Activated T-helper 17 cell treated with anti-CD3 and anti-CD28 coated beads, Interleukin-2, amount 50 U/mL, for 72 hours (primary cell): ENCODE data around the gene NKIRAS1. TPM values are rescaled to one million over a fixed set of nuclear protein-coding genes. Genes with fewer than 3 reads are reported as not detected.

Experiments
- ATAC-seq: fragments of 150-1000 bp; cut with Tn5 transposase; replicated peaks from 2 replicates; pipeline ENCODE4 v1.10.0; 2021; ENCODE audit warnings: mild to moderate bottlenecking, moderate library complexity
- H3K27ac Mint-ChIP-seq: one replicate; pipeline ENCODE4 v1.8.0; 2022; ENCODE audit warnings: mixed read lengths
- H3K27me3 Mint-ChIP-seq: one replicate; pipeline ENCODE4 v1.8.0; 2022; ENCODE audit warnings: mixed read lengths
- H3K36me3 Mint-ChIP-seq: one replicate; pipeline ENCODE4 v1.8.0; 2022; ENCODE audit warnings: low read depth, mild to moderate bottlenecking, mixed read lengths
- H3K4me1 Mint-ChIP-seq: one replicate; pipeline ENCODE4 v1.8.0; 2022; ENCODE audit warnings: mixed read lengths
- H3K4me3 Mint-ChIP-seq: one replicate; pipeline ENCODE4 v1.8.0; 2022; ENCODE audit warnings: mild to moderate bottlenecking, mixed read lengths
- H3K9me3 Mint-ChIP-seq: one replicate; pipeline ENCODE4 v1.8.0; 2022; ENCODE audit warnings: mixed read lengths
- total RNA-seq, 2 donors: library from RNA; stranded (reverse); gene quantifications; one replicate each; pipeline ENCODE4 v1.2.3, GENCODE V29; 2022

NKIRAS1 gene
- total RNA-seq, 2 donors from 2014 or later: 5.1 to 6.2 TPM

GRCh38 chr3:23945913-23946687 lies 29.3 kb upstream of the NKIRAS1 start:
- peak overlapping the region; percentile 94 for H3K27ac Mint-ChIP-seq
- no peaks in the 10 kb centered on the region for H3K27me3 Mint-ChIP-seq
- peak; percentile 78 for ATAC-seq
- peak overlapping the region; percentile 61 for H3K4me3 Mint-ChIP-seq
- peaks cover 21% of the 10 kb centered on the region for H3K36me3 Mint-ChIP-seq
- H3K4me1 Mint-ChIP-seq: peaks cover 31% of the 10 kb centered on the region
- no peaks in the 10 kb centered on the region for H3K9me3 Mint-ChIP-seq

DNA sequence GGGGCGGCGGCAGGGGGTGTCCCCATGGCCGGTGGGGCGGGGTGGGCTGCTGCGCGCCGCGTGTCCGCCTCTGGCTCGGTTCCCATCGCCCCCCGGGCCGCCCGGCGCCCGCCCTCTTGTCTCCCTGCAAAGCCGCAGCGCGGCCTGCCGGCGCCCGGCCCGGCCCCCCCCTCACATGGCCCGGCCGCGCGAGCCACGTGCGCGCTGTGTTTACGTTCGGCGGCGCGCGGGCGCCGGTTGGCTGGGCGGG lies 28.8 kb upstream of the NKIRAS1 start:
- peaks cover 21% of the 10 kb centered on the region for H3K36me3 Mint-ChIP-seq
- H3K9me3 Mint-ChIP-seq: no peaks in the 10 kb centered on the region
- no peak for ATAC-seq
- no peak overlapping the region for H3K4me3 Mint-ChIP-seq
- no peaks in the 10 kb centered on the region for H3K27me3 Mint-ChIP-seq
- H3K4me1 Mint-ChIP-seq: peaks cover 31% of the 10 kb centered on the region
- no peak overlapping the region for H3K27ac Mint-ChIP-seq

GRCh38 chr3:23944861-23945662 lies 28.3 kb upstream of the NKIRAS1 start, which contains the start of gene NR1D2:
Gene NR1D2, plus strand, starts transcription at chr3:23945286. Its CDS starts 293 bp downstream, at chr3:23945579.
- H3K36me3 Mint-ChIP-seq: peaks cover 21% of the 10 kb centered on the region
- H3K27ac Mint-ChIP-seq: peak within 1 kb of the TSS; percentile 94
- ATAC-seq: peak; percentile 66

DNA sequence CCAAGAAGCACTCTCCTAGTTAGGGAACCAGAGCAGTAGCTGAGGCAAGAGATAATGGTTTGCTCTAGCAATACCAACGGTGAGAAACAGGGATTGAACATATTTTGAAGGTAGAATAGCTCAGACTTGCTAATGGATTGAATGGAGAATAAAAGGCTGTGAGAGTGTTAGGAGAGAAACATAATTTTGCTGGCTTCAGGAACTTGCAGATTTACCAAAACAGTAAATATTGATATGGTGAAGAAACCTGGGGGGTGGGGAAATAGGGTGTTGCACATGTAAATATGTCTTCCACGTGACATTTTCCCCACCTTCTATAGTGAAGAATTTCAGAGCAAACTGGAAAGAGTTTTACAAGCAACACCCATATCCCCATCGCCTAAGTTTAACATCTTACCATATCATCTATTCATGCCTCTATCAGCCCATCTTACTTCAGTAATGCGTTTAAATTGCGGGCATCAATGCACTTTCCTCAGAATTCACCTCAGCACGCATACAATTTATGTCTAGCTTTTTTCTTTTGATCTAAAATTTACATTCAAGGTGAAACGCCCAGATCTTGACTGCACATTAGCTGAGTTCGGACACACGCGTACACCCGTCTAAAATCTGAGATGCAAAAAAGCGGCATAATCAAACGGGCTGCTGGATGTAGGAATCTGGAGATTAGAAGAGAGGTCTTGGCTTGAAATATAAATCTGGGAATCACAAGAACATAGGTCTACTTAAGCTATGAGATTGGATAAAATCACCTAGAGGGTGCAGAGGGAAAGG lies 27.4 kb upstream of the NKIRAS1 start:
- no peaks in the 10 kb centered on the region for H3K27me3 Mint-ChIP-seq
- H3K4me3 Mint-ChIP-seq: peak overlapping the region; percentile 83
- H3K36me3 Mint-ChIP-seq: peaks cover 21% of the 10 kb centered on the region
- H3K4me1 Mint-ChIP-seq: peaks cover 21% of the 10 kb centered on the region
- peak overlapping the region; percentile 86 for H3K27ac Mint-ChIP-seq
- no peak for ATAC-seq
- no peaks in the 10 kb centered on the region for H3K9me3 Mint-ChIP-seq

More at GRCh38 chr3:23944861-23945662, 28.3 kb upstream of the NKIRAS1 start, which contains the start of gene NR1D2:
- peaks cover 30% of the 10 kb centered on the region for H3K4me1 Mint-ChIP-seq
- no peaks in the 10 kb centered on the region for H3K27me3 Mint-ChIP-seq
- no peaks in the 10 kb centered on the region for H3K9me3 Mint-ChIP-seq
- peak within 1 kb of the TSS; percentile 83 for H3K4me3 Mint-ChIP-seq

GRCh38 chr3:23942546-23942945 lies 25.8 kb upstream of the NKIRAS1 start:
- no peak for ATAC-seq
- no peak overlapping the region for H3K27ac Mint-ChIP-seq
- peaks cover 19% of the 10 kb centered on the region for H3K36me3 Mint-ChIP-seq
- no peaks in the 10 kb centered on the region for H3K9me3 Mint-ChIP-seq
- H3K4me1 Mint-ChIP-seq: peaks cover 11% of the 10 kb centered on the region
- no peaks in the 10 kb centered on the region for H3K27me3 Mint-ChIP-seq
- no peak overlapping the region for H3K4me3 Mint-ChIP-seq

GRCh38 chr3:23941440-23941839 lies 24.6 kb upstream of the NKIRAS1 start:
- Mint-ChIP-seq H3K4me3 (no peak overlapping the region), H3K27ac (no peak overlapping the region), H3K36me3 (peaks cover 11% of the 10 kb centered on the region), H3K27me3 (no peaks in the 10 kb centered on the region), H3K4me1 (peaks cover 5% of the 10 kb centered on the region), H3K9me3 (no peaks in the 10 kb centered on the region)
- ATAC-seq: no peak

DNA sequence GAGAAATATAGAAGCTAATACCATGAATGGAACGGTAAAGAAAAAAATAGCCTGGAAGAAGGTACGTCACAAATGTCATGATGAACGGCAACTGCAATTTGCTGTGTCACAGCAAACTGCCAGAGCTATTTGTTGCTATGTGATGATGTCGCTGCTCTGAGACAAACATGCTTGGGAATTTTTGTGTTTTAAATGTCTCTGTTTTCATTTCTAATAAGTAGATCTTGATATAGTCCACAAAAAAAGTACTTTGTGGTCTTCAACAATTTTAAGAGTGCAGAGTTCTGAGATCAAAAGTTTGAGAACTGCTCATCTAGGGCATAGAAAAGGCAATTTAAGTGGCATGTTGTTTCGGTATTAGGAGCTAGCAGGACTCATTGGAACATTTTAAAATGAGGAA lies 24.0 kb upstream of the NKIRAS1 start:
- Mint-ChIP-seq H3K27ac (no peak overlapping the region), H3K9me3 (no peaks in the 10 kb centered on the region), H3K27me3 (no peaks in the 10 kb centered on the region), H3K36me3 (peaks cover 8% of the 10 kb centered on the region), H3K4me1 (peaks cover 5% of the 10 kb centered on the region), H3K4me3 (no peak overlapping the region)
- ATAC-seq: no peak

DNA sequence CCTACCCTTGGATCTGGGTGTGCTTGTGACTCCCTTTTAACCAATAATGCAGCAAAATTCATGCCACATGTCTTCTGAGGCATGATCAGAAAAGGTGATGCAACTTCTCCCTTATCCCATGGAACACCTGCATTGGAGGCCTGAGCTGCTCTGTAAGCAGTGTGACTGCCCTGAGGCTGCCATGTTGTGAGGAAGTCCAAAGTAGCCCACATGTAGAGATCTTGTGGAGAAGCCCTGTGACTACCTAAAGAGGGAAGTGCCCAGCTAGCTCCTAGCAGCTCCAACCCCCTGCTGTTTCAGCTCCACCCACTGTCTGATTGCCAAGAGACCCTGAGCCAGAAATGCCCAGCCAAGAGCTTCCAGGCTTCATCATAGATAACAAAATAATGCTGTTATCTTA lies 21.9 kb upstream of the NKIRAS1 start:
- no peak for ATAC-seq
- Mint-ChIP-seq H3K27me3 (no peaks in the 10 kb centered on the region), H3K9me3 (no peaks in the 10 kb centered on the region), H3K4me3 (no peak overlapping the region), H3K36me3 (no peaks in the 10 kb centered on the region), H3K27ac (no peak overlapping the region), H3K4me1 (no peaks in the 10 kb centered on the region)

DNA sequence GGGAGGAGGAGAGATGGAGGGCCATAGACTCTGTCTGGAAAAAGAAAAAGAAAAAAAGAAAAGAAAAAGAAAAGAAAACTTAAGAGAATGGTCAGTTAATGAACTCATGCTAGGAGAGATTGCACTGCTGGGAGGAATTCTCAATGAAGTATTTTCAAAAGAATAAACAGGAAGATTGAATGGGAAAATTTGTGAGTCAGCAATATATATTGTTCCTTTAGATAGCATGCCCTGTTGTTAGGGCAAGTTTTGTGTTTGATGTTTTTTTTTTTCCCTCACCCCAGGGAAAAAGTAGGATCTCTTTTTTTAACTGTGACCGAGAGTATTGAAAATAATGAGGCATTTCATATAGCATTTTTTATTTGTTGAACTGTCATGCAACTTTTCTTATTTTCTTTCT lies 20.5 kb upstream of the NKIRAS1 start:
- Mint-ChIP-seq H3K4me1 (no peaks in the 10 kb centered on the region), H3K4me3 (no peak overlapping the region), H3K9me3 (no peaks in the 10 kb centered on the region), H3K36me3 (no peaks in the 10 kb centered on the region), H3K27me3 (no peaks in the 10 kb centered on the region), H3K27ac (no peak overlapping the region)
- ATAC-seq: no peak

DNA sequence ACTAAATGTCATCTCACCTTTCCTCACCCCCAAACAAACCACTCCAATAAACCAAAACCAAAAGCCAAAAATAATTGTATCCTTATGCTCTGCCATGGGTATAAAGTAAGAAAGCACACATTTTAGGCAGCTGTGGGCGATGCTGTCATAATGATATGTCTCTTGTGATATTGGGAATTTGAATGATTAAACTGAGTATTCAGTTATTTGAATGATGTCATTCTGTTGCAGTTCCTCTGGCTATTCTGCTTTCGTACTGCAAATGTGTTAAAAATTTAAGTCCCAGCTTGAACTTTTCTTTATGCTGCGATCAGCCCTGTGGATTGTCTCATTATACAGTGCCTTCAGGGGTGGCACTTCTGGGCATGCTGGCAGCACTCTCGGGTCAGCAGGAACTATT lies 17.5 kb upstream of the NKIRAS1 start:
- Mint-ChIP-seq H3K4me1 (no peaks in the 10 kb centered on the region), H3K27ac (no peak overlapping the region), H3K36me3 (no peaks in the 10 kb centered on the region), H3K27me3 (no peaks in the 10 kb centered on the region), H3K9me3 (no peaks in the 10 kb centered on the region), H3K4me3 (no peak overlapping the region)
- ATAC-seq: no peak

DNA sequence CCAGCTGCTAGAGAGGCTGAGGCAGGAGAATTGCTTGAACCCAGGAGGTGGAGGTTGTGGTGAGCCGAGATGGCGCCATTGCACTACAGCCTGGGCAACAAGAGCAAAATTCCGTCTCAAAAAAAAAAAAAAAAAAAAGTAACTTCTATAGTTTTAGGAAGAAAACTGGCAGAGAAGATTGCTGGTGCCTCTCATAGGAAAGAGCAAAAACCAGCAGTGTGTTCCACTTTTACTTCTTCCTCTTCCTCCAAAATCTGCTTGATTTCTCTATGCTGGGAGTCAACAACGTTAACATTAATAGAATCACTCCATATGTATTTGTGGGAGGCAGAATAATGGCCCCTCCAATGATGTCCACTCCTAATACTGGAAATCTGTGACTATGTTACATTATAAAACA lies 15.8 kb upstream of the NKIRAS1 start:
- ATAC-seq: no peak
- Mint-ChIP-seq H3K27ac (no peak overlapping the region), H3K36me3 (no peaks in the 10 kb centered on the region), H3K27me3 (no peaks in the 10 kb centered on the region), H3K9me3 (no peaks in the 10 kb centered on the region), H3K4me1 (no peaks in the 10 kb centered on the region), H3K4me3 (no peak overlapping the region)

DNA sequence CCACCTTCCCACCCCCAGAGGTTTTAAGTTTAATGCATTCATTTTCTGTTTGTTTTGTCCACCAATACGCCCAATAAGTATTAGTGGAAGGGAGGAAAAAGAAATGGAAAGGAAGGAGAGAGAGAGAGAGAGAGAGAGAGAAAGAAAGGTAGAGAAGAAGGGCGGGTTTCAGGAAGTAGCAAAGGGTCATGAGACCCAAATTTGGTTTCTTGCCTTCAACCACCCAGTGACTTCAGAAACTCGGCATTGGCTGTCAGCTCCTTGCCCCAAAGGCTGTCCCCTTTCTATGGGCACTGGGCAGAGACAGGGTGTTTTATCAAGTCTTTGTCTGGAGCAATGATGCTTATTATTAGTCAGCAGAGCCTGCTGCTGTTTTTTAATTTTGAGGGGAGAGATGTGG lies 14.8 kb upstream of the NKIRAS1 start:
- Mint-ChIP-seq H3K4me1 (no peaks in the 10 kb centered on the region), H3K4me3 (no peak overlapping the region), H3K9me3 (no peaks in the 10 kb centered on the region)

GRCh38 chr3:23928524-23928923 lies 11.7 kb upstream of the NKIRAS1 start:
- H3K4me3 Mint-ChIP-seq: no peak overlapping the region

More for the DNA sequence above, 14.8 kb upstream of the NKIRAS1 start:
- Mint-ChIP-seq H3K27ac (no peak overlapping the region), H3K27me3 (no peaks in the 10 kb centered on the region), H3K36me3 (no peaks in the 10 kb centered on the region)
- no peak for ATAC-seq

GRCh38 chr3:23926736-23927135 lies 9.9 kb upstream of the NKIRAS1 start:
- peaks cover 6% of the 10 kb centered on the region for H3K36me3 Mint-ChIP-seq
- H3K4me3 Mint-ChIP-seq: no peak overlapping the region
- no peak overlapping the region for H3K27ac Mint-ChIP-seq
- no peaks in the 10 kb centered on the region for H3K4me1 Mint-ChIP-seq
- H3K27me3 Mint-ChIP-seq: no peaks in the 10 kb centered on the region
- H3K9me3 Mint-ChIP-seq: no peaks in the 10 kb centered on the region
- ATAC-seq: no peak

More at GRCh38 chr3:23928524-23928923, 11.7 kb upstream of the NKIRAS1 start:
- Mint-ChIP-seq H3K4me1 (no peaks in the 10 kb centered on the region), H3K27ac (no peak overlapping the region), H3K36me3 (no peaks in the 10 kb centered on the region), H3K27me3 (no peaks in the 10 kb centered on the region), H3K9me3 (no peaks in the 10 kb centered on the region)
- no peak for ATAC-seq
